IPS-NIHi7 (cell line): Measurements from ENCODE around the gene PTH2.
"Not testable (repeated sequence)": the region's sequence is repeated elsewhere in the genome, so short reads cannot be mapped to it uniquely, and the experiment has no call there.

Experiments
- DNase-seq: peaks from one replicate; pipeline ENCODE4 v3.0.0; 2012; ENCODE audit warnings: mixed read lengths; ENCODE audit errors: extremely low spot score

PTH2 gene

GRCh38 chr19:49382639-49383038 lies 40.6 kb downstream of the PTH2 start:
- no peak for DNase-seq

- no peak for DNase-seq
Measured at GRCh38 chr19:49380391-49380790, 42.9 kb downstream of the PTH2 start.

- no peak for DNase-seq
Measured at GRCh38 chr19:49378512-49378911, 44.7 kb downstream of the PTH2 start.

GRCh38 chr19:49374665-49375434 lies 48.4 kb downstream of the PTH2 start:
- no peak for DNase-seq

- DNase-seq, result not testable (repeated sequence)
Measured at GRCh38 chr19:49373174-49373573, 50.1 kb downstream of the PTH2 start.
